NCI-H2227 (cell line): ENCODE data around the gene PHYH.
"Not testable (repeated sequence)": the region's sequence is repeated elsewhere in the genome, so short reads cannot be mapped to it uniquely, and the experiment has no call there.

Experiments
- DNase-seq: peaks from one replicate; lab custom pipeline; 2025; ENCODE audit not compliant: unreplicated experiment; lab: John Stamatoyannopoulos, UW

PHYH gene

GRCh38 chr10:13299437-13300287 is at the start of gene PHYH:
Gene PHYH (minus strand): TSS chr10:13300064. CDS start chr10:13300042, 22 bp downstream.
- DNase-seq: peak; percentile 85

GRCh38 chr10:13348216-13349017 is 48.6 kb upstream of the PHYH start, which contains the start of gene SEPHS1:
Gene SEPHS1 (minus strand): TSS chr10:13348293. CDS start chr10:13344950, 3,343 bp downstream.
- peak; percentile 84 for DNase-seq

- DNase-seq: peak; percentile 83
These were observed 47.8 kb upstream of the PHYH start for GRCh38 chr10:13347500-13348156.

GRCh38 chr10:13347043-13347499 is 47.2 kb upstream of the PHYH start:
- peak; percentile 48 for DNase-seq

GRCh38 chr10:13346283-13347042 is 46.6 kb upstream of the PHYH start:
- DNase-seq: no peak

- no peak for DNase-seq
These were observed 40.9 kb upstream of the PHYH start for GRCh38 chr10:13340626-13341376.

- no peak for DNase-seq
These were observed 40.2 kb upstream of the PHYH start for GRCh38 chr10:13340068-13340467.

- DNase-seq: no peak
These were observed 38.7 kb upstream of the PHYH start for GRCh38 chr10:13338390-13339110.

- DNase-seq: no peak
These were observed 37.9 kb upstream of the PHYH start for GRCh38 chr10:13337827-13338196.

- no peak for DNase-seq
These were observed 37.4 kb upstream of the PHYH start for GRCh38 chr10:13337128-13337826.

GRCh38 chr10:13335881-13336280 is 36.0 kb upstream of the PHYH start:
- DNase-seq: no peak

GRCh38 chr10:13334556-13334955 is 34.7 kb upstream of the PHYH start:
- DNase-seq: no peak

- no peak for DNase-seq
These were observed 31.8 kb upstream of the PHYH start for GRCh38 chr10:13331646-13332045.

- DNase-seq: not testable (repeated sequence)
These were observed 31.1 kb upstream of the PHYH start for GRCh38 chr10:13330980-13331379.

GRCh38 chr10:13329565-13329964 is 29.7 kb upstream of the PHYH start:
- DNase-seq: no peak

GRCh38 chr10:13328613-13329012 is 28.7 kb upstream of the PHYH start:
- no peak for DNase-seq

GRCh38 chr10:13328126-13328525 is 28.3 kb upstream of the PHYH start:
- DNase-seq: no peak

- no peak for DNase-seq
These were observed 27.7 kb upstream of the PHYH start for GRCh38 chr10:13327534-13327933.
